Upper lobe of left lung (tissue), 6 donors: Measurements from ENCODE around the gene C11orf24. TPM values are rescaled to one million over a fixed set of nuclear protein-coding genes. Genes with fewer than 3 reads are reported as not detected.
A peak's percentile ranks its signal among the peaks of the same experiment; 100 is the strongest.

Experiments used
- ATAC-seq, 2 donors: fragments of 200-7000 bp; cut with Tn5 transposase; one replicate each; pipeline ENCODE4 v1.9.1; 2022; ENCODE audit warnings: mild to moderate bottlenecking in 2 of 2, moderate library complexity in 2 of 2; ENCODE audit not compliant: low FRiP score in 2 of 2
- DNase-seq, 2 donors: peaks; one replicate each; pipeline ENCODE4 v3.0.0-alpha.2; 2019 to 2020
- H3K27ac ChIP-seq, 4 donors: fragments of 200-600 bp; sonication (generic); one replicate each; pipeline ENCODE4 v1.5.1; 2016 to 2019
- H3K27me3 ChIP-seq, 4 donors: fragments of 200-600 bp; sonication (generic); one replicate each; pipeline ENCODE4 v1.5.1; 2017 to 2019
- H3K36me3 ChIP-seq, 4 donors: fragments of 200-600 bp; sonication (generic); one replicate each; pipeline ENCODE4 v1.5.1; 2016 to 2019
- H3K4me1 ChIP-seq, 4 donors: fragments of 200-600 bp; sonication (generic); one replicate each; pipeline ENCODE4 v1.5.1; 2018 to 2019
- H3K4me3 ChIP-seq, 4 donors: fragments of 200-600 bp; sonication (generic); one replicate each; pipeline ENCODE4 v1.5.1; 2017 to 2019; ENCODE audit warnings: mild to moderate bottlenecking in 2 of 4, moderate library complexity in 1 of 4
- H3K9me3 ChIP-seq, 4 donors: fragments of 200-600 bp; sonication (generic); one replicate each; pipeline ENCODE4 v1.5.1; 2018 to 2019
- EP300 ChIP-seq, 4 donors: sonication (generic); formaldehyde crosslinking; IDR thresholded peaks; one replicate each; pipeline ENCODE4 v1.5.1; 2017; ENCODE audit warnings: antibody characterized with exemption in 4 of 4, control low read depth in 2 of 4
- POLR2A ChIP-seq, 4 donors: fragments of 450-650 bp; IDR thresholded peaks; one replicate each; pipeline ENCODE4 v1.5.1; 2016 to 2017; ENCODE audit warnings: antibody characterized with exemption in 4 of 4, mild to moderate bottlenecking in 2 of 4
- POLR2AphosphoS5 ChIP-seq, 2 donors: sonication (generic); formaldehyde crosslinking; IDR thresholded peaks; one replicate each; pipeline ENCODE4 v1.5.1; 2017; ENCODE audit warnings: antibody characterized with exemption in 2 of 2
- WGBS, 2 donors: methylation state at CpG; one replicate each; pipeline ENCODE4 v1.1.5; 2017 to 2018; 5-methylcytosine and 5-hydroxymethylcytosine counted together
- total RNA-seq, 6 donors: library from RNA; depleted of rRNA in 4 of 6; stranded (reverse); fragments of >200 nt in 4 of 6; gene quantifications; one replicate each; pipeline versions ENCODE4 v1.1.0 to v1.2.1, GENCODE V29; 2016 to 2021
- TF ChIP-seq, protein P1 (sequence below), 6 experiments: fragments of 450-650 bp in 4 of 6; fragments of 200-600 bp in 2 of 6; sonication (generic) in 2 of 6; IDR thresholded peaks; one replicate each; pipeline ENCODE4 v1.5.1; 2016 to 2019; ENCODE audit warnings: antibody characterized with exemption in 6 of 6
- donor health status: DM: no; HTN: no; CAD: no; lungs with moderate emphysema.
- donor health status: DM: no; HTN: yes; CAD: no; lungs with severe emphysema.

C11orf24 gene
- total RNA-seq, 6 donors from 2014 or later: 13.9 to 37.5 (median 24.0) TPM

DNA sequence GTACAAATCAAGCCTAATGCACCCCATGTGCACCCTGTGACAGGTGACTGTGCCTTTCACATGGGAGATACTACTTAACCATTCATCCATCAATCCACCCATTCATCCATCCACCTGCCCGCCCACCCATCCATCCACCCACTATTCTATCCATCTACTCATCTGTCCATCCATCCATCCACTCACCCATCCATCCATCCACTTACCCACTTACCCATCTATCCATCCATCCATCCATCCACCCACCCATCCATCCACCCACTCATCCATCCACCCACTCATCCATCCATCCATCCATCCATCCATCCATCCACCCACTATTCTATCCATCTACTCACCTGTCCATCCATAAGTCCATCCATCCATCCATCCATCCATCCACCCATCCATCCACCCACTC, 7.5 kb downstream of the C11orf24 start:
- no peak for ATAC-seq
- no peak for TF ChIP-seq EP300 (IDR thresholded peaks at IDR 0.05)
- TF ChIP-seq POLR2A (IDR thresholded peaks at IDR 0.05): no peak
- TF ChIP-seq POLR2AphosphoS5 (IDR thresholded peaks at IDR 0.05): no peak
- no peak overlapping the region for H3K4me3 ChIP-seq
- H3K27me3 ChIP-seq: no peaks in the 10 kb centered on the region
- H3K36me3 ChIP-seq: peaks cover 19 to 74% (median 60%) of the 10 kb centered on the region in 4 donors
- DNase-seq: no peak
- no peaks in the 10 kb centered on the region for H3K4me1 ChIP-seq
- H3K9me3 ChIP-seq: no peaks in the 10 kb centered on the region
- 95 to 97% methylated on average over 1 of the region's 1 CpG for WGBS, 2 donors
- H3K27ac ChIP-seq: no peak overlapping the region

DNA sequence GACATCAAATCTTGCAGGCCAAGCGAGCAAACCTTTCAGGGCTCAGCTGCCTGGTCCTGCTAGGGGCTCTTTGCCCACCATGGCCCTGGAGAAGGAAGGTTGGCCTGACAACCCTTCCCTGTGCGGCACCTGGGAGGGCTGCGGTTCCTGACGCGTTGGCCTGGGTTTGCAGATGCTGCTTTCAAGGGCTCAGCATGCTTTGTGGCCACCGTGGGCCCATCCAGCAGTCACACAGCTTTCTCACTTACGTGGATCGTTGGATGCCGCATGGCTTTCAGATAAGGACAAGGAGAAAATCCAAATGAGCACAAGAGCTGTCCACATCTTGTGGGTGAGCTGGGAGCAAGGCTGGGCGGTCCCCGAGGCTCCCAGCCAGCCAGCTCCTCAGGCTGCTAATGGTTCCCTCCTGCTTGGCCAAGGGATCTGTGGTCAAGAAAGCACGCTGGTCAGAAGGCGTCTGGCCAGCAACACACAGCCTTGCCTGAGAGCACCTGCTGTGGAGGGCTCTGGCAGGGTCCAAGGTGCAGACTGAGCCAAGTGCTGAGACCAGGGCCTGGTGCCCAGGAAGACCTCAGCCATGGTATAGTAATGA, 8.2 kb downstream of the C11orf24 start:
- TF ChIP-seq POLR2AphosphoS5 (IDR thresholded peaks at IDR 0.05): no peak
- TF ChIP-seq, protein P1, sequence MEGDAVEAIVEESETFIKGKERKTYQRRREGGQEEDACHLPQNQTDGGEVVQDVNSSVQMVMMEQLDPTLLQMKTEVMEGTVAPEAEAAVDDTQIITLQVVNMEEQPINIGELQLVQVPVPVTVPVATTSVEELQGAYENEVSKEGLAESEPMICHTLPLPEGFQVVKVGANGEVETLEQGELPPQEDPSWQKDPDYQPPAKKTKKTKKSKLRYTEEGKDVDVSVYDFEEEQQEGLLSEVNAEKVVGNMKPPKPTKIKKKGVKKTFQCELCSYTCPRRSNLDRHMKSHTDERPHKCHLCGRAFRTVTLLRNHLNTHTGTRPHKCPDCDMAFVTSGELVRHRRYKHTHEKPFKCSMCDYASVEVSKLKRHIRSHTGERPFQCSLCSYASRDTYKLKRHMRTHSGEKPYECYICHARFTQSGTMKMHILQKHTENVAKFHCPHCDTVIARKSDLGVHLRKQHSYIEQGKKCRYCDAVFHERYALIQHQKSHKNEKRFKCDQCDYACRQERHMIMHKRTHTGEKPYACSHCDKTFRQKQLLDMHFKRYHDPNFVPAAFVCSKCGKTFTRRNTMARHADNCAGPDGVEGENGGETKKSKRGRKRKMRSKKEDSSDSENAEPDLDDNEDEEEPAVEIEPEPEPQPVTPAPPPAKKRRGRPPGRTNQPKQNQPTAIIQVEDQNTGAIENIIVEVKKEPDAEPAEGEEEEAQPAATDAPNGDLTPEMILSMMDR (IDR thresholded peaks at IDR 0.05): no peak
- TF ChIP-seq POLR2A (IDR thresholded peaks at IDR 0.05): no peak
- no peak for TF ChIP-seq EP300 (IDR thresholded peaks at IDR 0.05)
- Histone ChIP-seq H3K4me3 (no peak overlapping the region), H3K36me3 (peaks cover 19 to 74% (median 60%) of the 10 kb centered on the region in 4 donors), H3K27ac (no peak overlapping the region), H3K9me3 (no peaks in the 10 kb centered on the region), H3K4me1 (no peaks in the 10 kb centered on the region), H3K27me3 (no peaks in the 10 kb centered on the region)
- peak in 1 of 2 donors; percentile 38 for ATAC-seq
- 87 to 94% methylated on average over 8 to 13 of the region's 13 CpGs for WGBS, 2 donors
- DNase-seq: peak in 1 of 2 donors; percentile 48

DNA sequence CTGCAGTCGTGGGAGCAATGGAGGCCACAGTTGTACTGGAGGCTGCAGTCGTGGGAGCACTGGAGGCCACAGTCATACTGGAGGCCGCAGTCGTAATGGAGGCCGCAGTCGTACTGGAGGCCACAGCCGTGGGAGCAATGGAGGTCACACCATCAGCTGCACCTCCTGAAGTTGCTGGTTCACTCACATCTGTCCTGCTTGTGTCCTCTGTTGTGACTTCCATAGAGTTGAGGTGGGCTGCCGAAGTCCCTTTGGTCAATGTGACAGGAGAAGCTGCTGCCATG, 9.3 kb downstream of the C11orf24 start:
- H3K36me3 ChIP-seq: peaks cover 19 to 68% (median 58%) of the 10 kb centered on the region in 4 donors
- H3K9me3 ChIP-seq: no peaks in the 10 kb centered on the region
- no peaks in the 10 kb centered on the region for H3K27me3 ChIP-seq
- peaks cover 3 to 4% (median 4%) of the 10 kb centered on the region in 4 donors for H3K4me1 ChIP-seq
- H3K27ac ChIP-seq: no peak overlapping the region
- TF ChIP-seq EP300 (IDR thresholded peaks at IDR 0.05) (no peak), POLR2AphosphoS5 (IDR thresholded peaks at IDR 0.05) (no peak), POLR2A (IDR thresholded peaks at IDR 0.05) (no peak)
- TF ChIP-seq, protein P1 (IDR thresholded peaks at IDR 0.05): no peak
- ATAC-seq (no peak), DNase-seq (no peak)
- 96 to 100% methylated on average over 1 to 8 of the region's 8 CpGs for WGBS, 2 donors
- no peak overlapping the region for H3K4me3 ChIP-seq

DNA sequence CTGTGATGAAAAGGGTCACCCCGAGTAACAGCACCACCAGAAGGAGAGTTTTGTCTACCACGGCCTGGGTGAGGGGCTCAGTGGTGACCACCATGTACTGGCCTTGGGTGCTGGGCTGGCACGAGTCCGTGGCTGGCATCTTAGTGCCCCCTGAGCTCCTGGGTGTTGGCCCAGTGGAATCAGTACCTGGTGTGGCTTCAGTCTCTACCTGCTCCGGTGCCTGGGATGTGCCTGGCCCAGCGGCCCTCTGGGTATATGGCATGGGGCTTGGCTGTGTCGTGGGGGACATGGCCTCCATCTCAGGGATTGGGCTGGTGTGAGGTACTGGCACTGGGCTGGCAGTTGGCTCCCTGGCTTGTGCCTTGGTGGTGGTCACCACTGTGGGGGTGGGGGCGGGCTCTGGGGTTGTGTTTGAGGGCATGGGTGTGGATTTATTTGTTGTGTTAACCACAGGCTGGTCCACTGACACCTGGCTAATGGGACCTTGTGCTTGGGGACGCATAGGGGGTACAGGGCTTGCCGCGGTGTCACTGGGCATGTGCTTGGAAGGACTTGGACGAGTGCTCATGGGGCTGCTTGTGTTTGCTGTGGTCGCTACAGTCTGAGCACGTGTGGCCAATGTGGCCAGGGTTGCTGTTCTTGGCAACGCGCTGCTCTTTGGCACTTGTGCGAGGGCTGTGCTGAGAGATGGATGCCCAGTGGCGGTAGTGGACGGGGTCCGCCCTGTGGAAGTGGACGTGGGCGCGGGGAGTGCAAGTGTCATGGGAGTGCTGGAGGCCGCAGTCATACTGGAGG, 9.8 kb downstream of the C11orf24 start:
- peaks cover 19 to 63% (median 53%) of the 10 kb centered on the region in 4 donors for H3K36me3 ChIP-seq
- no peak overlapping the region for H3K4me3 ChIP-seq
- TF ChIP-seq POLR2A (IDR thresholded peaks at IDR 0.05): no peak
- TF ChIP-seq POLR2AphosphoS5 (IDR thresholded peaks at IDR 0.05): no peak
- TF ChIP-seq EP300 (IDR thresholded peaks at IDR 0.05): no peak
- TF ChIP-seq, protein P1 (IDR thresholded peaks at IDR 0.05): no peak
- 95 to 97% methylated on average over 13 to 24 of the region's 24 CpGs for WGBS, 2 donors
- peaks cover 4 to 10% (median 9%) of the 10 kb centered on the region in 4 donors for H3K4me1 ChIP-seq
- H3K27me3 ChIP-seq: no peaks in the 10 kb centered on the region
- ATAC-seq: no peak
- H3K9me3 ChIP-seq: no peaks in the 10 kb centered on the region
- H3K27ac ChIP-seq: no peak overlapping the region
- peak in 1 of 2 donors; percentile 61 for DNase-seq

DNA sequence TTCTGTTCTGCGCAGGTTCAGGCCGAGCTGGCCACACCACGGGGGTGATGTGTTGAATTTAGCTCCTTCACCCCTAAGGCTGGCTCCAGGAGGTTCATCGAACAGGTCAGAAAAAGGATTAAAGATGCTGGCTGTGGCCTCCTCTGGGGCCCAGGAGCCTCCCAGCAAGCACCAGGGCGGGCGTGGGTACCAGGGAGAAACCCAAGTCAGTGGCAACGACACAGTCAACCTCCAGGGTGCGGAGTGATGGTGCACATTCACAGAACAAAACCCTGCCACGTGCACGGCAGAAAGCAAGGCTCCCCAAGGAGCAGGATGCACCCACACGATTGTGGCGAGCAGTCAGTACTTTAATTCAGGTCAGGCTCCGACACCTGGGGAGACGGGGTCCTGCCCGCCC, 10.8 kb downstream of the C11orf24 start:
- Histone ChIP-seq H3K4me3 (no peak overlapping the region), H3K27ac (no peak overlapping the region), H3K4me1 (peaks cover 4 to 10% (median 9%) of the 10 kb centered on the region in 4 donors), H3K27me3 (no peaks in the 10 kb centered on the region), H3K36me3 (peaks cover 17 to 53% (median 48%) of the 10 kb centered on the region in 4 donors), H3K9me3 (no peaks in the 10 kb centered on the region)
- no peak for ATAC-seq
- 87 to 89% methylated on average over 14 to 15 of the region's 15 CpGs for WGBS, 2 donors
- DNase-seq: no peak
- TF ChIP-seq POLR2AphosphoS5 (IDR thresholded peaks at IDR 0.05): no peak
